GM11168 (cell line): Measurements from ENCODE around the gene NPIPB8.
"Not testable (repeated sequence)": the region's sequence is repeated elsewhere in the genome, so short reads cannot be mapped to it uniquely, and the experiment has no call there.

Experiments used
- in situ Hi-C: fragments of 300-500 bp; cut with MboI; formaldehyde crosslinking; loops from one replicate; pipeline ENCODE4 v1.12.0; 2022; ENCODE audit warnings: low sequenced_read_pairs; ENCODE audit not compliant: unreplicated experiment

The NPIPB8 gene

GRCh38 chr16:28606291-28607115 is 31.4 kb upstream of the NPIPB8 start:
- in situ Hi-C loops, result no loop called here

DNA sequence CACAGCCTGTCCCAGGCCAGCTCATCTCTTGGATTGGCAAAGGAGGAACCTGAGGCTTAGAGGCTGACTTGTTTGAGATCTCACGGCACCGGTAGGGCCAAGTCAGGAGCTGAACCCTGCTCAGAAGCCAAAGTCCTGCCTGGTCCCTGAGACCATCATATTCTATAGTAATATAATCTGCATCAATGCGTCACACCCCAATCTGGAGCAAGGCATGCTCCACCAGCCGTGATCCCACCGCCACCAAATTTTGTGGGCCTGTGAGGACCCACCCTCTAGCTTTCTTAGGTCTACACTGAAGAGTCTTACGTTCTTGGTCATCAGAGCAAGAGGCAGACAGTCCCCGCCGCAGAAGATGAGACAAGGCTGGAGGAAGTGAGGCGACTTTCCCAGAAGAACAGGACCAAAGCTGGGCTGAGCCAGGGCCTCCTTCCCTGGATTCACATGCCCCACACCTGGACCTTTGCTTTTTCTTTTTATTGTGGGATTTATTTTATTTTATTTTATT is 30.7 kb upstream of the NPIPB8 start:
- in situ Hi-C loops, result no loop called here

DNA sequence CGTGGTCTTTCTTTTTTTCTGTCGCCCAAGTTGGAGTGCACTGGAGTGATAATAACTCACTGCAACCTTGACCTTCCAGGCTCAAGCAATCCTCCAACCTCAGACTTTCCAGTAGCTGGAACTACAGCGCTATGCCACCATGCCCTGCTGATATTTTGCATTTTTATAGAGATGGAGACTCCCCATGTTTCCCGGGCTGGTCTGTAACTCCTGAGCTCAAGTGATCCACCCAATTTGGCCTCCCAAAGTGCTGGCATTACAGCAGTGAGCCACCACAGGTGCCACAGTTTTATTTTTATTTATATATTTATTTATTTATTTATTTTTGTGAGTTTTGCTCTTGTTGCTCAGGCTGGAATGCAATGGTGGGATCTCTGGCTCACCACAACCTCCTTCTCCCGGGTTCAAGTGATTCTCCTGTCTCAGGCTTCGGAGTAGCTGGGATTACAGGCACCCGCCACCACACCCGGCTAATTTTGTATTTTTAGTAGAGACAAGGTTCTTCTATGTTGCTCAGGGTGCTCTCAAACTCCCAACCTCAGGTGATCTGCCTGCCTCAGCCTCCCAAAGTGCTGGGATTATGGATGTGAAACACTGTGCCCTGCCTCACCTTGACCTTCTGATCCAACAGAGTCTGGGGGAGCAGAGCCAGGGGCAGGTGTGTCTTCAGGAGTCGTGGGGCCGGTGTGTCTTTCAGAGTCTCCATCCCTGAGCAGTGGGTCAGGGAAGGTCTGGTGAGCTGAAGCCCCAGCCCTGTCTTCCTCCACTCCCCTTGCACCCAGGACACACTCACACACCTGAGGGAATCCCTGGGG is 30.0 kb upstream of the NPIPB8 start:
- in situ Hi-C loops, result not testable (repeated sequence)

DNA sequence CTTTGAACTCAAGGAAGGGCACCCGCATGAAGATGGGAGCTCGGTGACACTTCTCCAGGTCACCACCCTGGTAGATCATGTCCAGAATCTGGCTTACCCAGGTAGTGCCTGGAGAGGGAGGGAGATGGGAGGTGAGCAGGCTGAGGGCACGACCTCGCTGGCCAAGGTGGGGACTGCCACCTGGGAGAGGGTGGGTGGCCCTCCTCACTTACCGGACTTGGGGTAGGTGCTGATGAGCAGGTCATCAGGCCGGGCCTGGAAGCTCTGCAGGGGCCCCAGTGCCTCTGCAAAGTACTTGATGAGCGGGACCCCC is 29.4 kb upstream of the NPIPB8 start:
- in situ Hi-C loops, result not testable (repeated sequence)

DNA sequence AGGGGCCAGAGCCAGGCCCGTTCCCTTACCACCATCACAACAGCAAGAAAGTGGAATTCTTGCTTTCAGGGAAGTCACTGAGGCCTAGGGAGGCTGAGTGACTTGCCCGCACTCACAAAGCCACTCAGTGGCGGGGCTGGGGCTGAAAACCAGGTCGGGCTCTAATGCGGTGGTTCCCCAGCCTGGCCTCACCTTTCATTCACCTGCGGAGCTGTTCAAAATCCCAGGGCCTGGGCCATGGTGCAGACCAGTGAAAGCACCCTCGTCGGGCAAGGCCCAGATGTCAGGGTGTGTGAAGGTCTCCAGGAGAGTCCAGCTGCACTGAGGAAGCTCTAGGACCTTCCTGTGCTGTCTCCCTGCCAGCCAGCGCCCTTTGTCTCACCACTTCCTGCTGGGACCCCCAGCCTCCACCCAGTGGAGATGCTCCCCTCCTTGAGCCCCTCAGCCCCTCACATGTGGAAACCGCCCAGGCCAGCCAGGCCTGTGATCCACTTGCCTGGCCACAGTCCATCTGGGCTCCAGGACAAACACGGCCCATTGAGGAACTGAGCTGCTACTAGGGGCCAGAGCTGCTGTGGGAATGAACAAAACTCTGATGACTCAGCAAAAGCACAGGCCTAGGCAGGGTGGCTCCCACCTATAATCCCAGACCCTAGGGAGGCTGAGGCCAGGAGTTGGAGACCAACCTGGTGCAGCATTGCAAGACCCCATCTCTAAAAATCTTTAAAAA is 28.8 kb upstream of the NPIPB8 start:
- in situ Hi-C loops, result not testable (repeated sequence)

GRCh38 chr16:28609631-28610594 is 28.0 kb upstream of the NPIPB8 start, which contains the start of gene SULT1A1:
Gene SULT1A1 (minus strand): TSS chr16:28610044. CDS start chr16:28608855, 1,189 bp downstream.
- in situ Hi-C loops, result no loop called here

GRCh38 chr16:28610595-28611191 is 27.2 kb upstream of the NPIPB8 start:
- in situ Hi-C loops, result no loop called here

DNA sequence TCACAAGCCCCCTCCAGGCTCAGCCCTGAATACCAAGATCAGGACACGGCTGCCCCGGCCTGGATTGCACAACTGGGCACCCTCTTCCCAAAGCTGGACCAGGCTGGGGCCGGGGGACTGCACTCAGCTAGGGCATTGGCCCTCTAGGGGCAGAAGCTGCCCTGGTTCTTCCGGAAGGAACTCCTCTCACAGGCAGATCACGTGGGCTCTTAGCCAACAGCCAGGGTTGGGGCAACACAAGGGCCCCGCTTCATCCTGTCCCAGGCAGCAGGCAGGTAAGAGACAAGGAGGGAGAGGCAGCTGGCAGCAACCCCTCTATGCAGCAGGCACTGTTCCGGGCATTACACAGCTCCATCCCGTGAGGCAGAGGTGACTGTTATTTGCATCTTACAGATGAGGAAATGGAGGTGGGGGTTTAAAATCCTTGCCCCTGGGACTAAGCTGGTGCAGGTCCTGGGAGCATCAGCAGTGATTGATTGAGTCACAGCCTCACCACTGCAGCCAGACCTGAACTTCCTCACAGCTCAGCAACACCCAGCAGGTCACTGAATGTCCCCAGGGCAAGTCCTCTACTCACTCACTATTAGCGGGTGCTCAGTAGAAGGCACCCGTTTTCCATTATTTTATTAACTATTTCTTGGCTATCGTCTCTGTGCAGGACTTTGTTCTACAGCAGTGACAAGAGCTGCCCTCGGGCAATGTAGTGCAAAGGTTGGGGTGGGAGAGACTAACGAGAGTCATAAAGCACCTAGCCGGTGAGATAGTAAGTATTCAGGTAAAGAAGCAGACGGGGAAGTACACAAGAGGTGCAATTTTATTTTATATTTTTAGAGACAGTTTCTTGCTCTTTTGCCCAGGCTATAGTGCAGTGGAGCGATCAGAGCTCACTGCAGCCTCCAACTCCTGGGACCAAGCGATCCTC is 25.2 kb upstream of the NPIPB8 start:
- in situ Hi-C loops, result not testable (repeated sequence)

DNA sequence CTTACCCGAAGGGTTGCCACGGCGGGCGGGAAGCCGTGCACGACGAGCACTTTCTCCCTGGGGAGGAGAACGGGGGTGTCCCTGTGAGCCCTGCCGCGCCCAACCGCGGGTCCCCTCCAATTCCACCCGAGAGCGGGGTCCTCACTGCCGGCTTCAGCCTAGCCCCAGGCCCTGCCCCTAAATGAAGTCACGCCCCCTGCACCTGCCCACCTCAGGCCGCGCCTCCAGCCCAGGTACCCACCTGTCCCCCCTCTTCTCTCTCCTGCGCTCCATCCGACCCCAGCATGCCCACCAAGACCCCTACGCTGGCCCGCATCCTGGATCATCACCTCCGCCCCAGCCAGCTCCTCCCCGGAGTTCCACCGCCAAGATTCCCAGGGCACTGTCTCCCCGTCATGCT is 24.0 kb upstream of the NPIPB8 start:
- in situ Hi-C loops, result not testable (repeated sequence)

DNA sequence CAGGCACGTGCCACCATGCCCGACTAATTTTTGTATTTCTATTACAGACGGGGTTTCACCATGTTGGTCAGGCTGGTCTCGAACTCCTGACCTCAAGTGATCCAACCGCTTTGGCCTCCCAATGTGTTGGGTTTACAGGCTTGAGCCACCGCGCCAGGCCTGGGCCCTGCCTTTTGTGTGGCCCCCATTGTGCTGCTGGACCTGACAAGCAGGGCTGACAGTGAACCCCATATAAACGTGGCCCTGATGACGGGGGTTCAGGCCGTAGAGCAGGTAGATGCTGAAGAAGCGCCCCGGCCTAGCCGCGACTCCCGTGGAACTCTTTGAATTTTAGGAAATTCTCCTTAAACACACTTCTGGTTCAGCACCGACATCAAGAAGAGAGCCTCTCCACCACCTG is 23.3 kb upstream of the NPIPB8 start:
- in situ Hi-C loops, result not testable (repeated sequence)

GRCh38 chr16:28615486-28616223 is 22.2 kb upstream of the NPIPB8 start:
- in situ Hi-C loops, result not testable (repeated sequence)

DNA sequence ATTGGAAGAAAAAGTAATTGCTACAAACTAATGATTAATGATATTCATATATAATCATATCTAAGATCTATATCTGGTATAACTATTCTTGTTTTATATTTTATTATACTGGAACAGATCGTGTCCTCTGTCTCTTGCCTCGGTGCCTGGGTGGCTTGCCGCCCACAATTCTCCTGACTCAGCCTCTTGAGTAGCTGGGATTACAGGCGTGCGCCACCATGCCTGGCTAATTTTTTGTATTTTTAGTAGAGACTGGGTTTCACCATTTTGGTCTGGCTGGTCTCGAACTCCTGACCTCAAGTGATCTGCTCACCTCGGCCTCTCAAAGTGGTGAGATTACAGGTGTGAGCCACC is 21.7 kb upstream of the NPIPB8 start:
- in situ Hi-C loops, result not testable (repeated sequence)

GRCh38 chr16:28616636-28617035 is 21.2 kb upstream of the NPIPB8 start:
- in situ Hi-C loops, result no loop called here

- in situ Hi-C loops, result no loop called here
These were observed 20.0 kb upstream of the NPIPB8 start for GRCh38 chr16:28617874-28618273.

DNA sequence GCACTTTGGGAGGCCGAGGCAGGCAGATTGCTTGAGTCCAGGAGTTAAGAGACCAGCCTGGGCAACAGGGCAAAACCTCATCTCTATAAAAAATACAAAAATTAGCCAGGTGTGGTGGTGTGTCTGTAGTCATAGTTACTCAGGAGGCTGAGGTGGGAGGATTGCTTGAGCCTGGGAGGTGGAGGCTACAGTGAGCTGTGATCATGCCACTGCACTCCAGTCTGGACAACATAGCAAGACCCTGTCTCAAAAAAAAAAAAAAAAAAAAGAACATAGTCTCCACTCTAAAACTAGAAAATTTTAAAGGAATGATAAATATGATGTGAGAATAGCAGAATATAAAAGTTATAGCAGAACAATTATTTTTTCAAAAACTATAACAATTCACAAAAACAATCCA is 17.5 kb upstream of the NPIPB8 start:
- in situ Hi-C loops, result not testable (repeated sequence)

DNA sequence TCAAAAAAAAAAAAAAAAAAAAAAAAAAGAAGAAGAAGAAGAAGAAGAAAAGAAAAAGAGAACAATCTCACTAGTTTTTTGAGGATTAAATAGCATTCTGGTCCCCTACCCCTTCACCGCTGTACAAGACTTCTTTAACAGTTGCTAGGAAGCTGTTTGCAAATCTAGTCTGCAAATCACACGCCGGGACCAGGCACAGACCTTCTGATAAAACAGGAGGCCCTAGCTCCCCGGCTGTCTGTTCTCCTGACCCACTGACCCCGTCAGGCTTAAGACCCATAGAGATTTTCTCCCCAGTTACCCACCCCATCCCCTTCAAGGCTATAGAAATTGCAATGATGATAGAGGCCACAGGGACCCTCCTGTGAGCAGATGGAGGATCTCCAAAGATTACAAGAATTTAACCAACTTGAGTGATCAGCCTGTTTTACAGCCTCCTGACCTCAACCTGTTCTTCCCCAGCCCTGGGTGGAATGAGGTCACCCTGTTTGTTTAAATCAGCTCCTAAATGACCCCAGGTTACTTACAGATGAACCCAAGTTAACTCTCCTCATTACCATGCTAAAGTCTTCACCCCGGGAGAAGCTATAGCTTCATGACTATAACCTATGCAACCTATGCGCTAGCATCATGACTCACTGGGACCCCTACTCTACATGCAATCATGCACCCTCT is 16.2 kb upstream of the NPIPB8 start:
- in situ Hi-C loops, result no loop called here
